DND-41 (cell line): ENCODE results near the gene MEAF6.

Experiments used
- ATAC-seq: fragments of 200-7000 bp; cut with Tn5 transposase; 3 replicates; pipeline ENCODE4 v1.9.1; 2021; ENCODE audit warnings: low read depth; ENCODE audit not compliant: insufficient read depth
- DNase-seq: peaks from one replicate; pipeline ENCODE4 v3.0.0-alpha.2; 2020
- H2AFZ ChIP-seq: 2 replicates; pipeline ENCODE4 v1.6.0; 2012; ENCODE audit warnings: low read depth, low read length
- H3K27ac ChIP-seq: 2 replicates; pipeline ENCODE4 v1.5.1; 2012; ENCODE audit warnings: low read length, inconsistent platforms
- H3K27me3 ChIP-seq: fragments of 200-600 bp; sonication (generic); 2 replicates; pipeline ENCODE4 v1.6.0; 2012; ENCODE audit warnings: low read length, mild to moderate bottlenecking, inconsistent platforms; ENCODE audit not compliant: insufficient read depth, poor library complexity
- H3K36me3 ChIP-seq: 2 replicates; pipeline ENCODE4 v1.5.1; 2012; ENCODE audit warnings: low read length, inconsistent platforms; ENCODE audit not compliant: insufficient read depth
- H3K4me1 ChIP-seq: 2 replicates; pipeline ENCODE4 v1.5.1; 2012; ENCODE audit warnings: mild to moderate bottlenecking, low read length; ENCODE audit not compliant: insufficient read depth
- H3K4me2 ChIP-seq: 2 replicates; pipeline ENCODE4 v1.6.0; 2012; ENCODE audit warnings: mild to moderate bottlenecking, moderate library complexity, low read length, inconsistent platforms; ENCODE audit not compliant: insufficient read depth
- H3K4me3 ChIP-seq, 2 experiments: fragments of 200-600 bp in 1 of 2; shearing (Covaris generic) in 1 of 2; 2 replicates each; pipeline ENCODE4 v1.5.1; 2012 to 2016; ENCODE audit warnings: inconsistent platforms in 2 of 2, low read length in 2 of 2, mild to moderate bottlenecking in 2 of 2, low read depth in 1 of 2, moderate library complexity in 1 of 2
- H3K79me2 ChIP-seq: 2 replicates; pipeline ENCODE4 v1.6.0; 2012; ENCODE audit warnings: low read length, inconsistent platforms; ENCODE audit not compliant: insufficient read depth
- H3K9ac ChIP-seq: 2 replicates; pipeline ENCODE4 v1.6.0; 2012; ENCODE audit warnings: low read depth, mild to moderate bottlenecking, inconsistent platforms, low read length, moderate library complexity
- H3K9me3 ChIP-seq: 2 replicates; pipeline ENCODE4 v1.5.1; 2012; ENCODE audit warnings: low read length, moderate library complexity, mild to moderate bottlenecking, inconsistent platforms; ENCODE audit not compliant: insufficient read depth, severe bottlenecking
- H4K20me1 ChIP-seq: 2 replicates; pipeline ENCODE4 v1.6.0; 2012; ENCODE audit warnings: low read length; ENCODE audit not compliant: insufficient read depth
- EZH2 ChIP-seq: IDR thresholded peaks from 3 replicates; pipeline ENCODE4 v1.6.1; 2012; ENCODE audit warnings: borderline replicate concordance, low read depth, mild to moderate bottlenecking, moderate library complexity, low read length, inconsistent platforms; ENCODE audit not compliant: severe bottlenecking
- TF ChIP-seq, protein P1 (sequence below): IDR thresholded peaks from 2 replicates; pipeline ENCODE4 v1.5.1; 2012; ENCODE audit warnings: borderline replicate concordance, low read length, moderate library complexity, mild to moderate bottlenecking; ENCODE audit not compliant: poor library complexity, severe bottlenecking; ENCODE audit errors: extremely low read depth

MEAF6 gene

DNA sequence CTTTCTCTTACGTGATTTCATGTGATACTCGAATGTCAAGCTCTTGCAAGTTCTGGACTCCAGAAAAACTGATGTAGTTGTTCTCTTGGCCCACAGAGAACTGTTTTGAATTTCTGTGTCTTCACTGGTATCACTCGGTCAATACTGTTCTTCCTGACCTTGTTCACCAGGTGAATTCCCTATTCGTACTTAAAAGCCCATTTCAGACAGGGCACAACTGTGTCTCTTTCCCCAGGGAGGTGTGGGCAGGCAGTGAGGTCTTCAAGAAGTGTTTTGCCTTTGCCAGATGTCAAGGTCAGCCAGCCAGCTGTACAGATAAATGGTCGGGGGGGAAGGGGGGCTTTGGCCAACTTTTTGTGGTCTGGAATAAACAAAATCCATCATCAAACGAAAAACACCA lies 67.7 kb downstream of the MEAF6 start:
- no peaks in the 10 kb centered on the region for H3K4me1 ChIP-seq
- no peaks in the 10 kb centered on the region for H3K9me3 ChIP-seq
- H3K27me3 ChIP-seq: peaks cover 19% of the 10 kb centered on the region
- no peak overlapping the region for H3K4me3 ChIP-seq
- no peak for ATAC-seq
- H2AFZ ChIP-seq: no peak overlapping the region
- no peaks in the 10 kb centered on the region for H3K79me2 ChIP-seq
- H3K36me3 ChIP-seq: no peaks in the 10 kb centered on the region
- 0 out of 2 replicates have a peak, but pooled peaks cover 3% of the 10 kb centered on the region for H4K20me1 ChIP-seq
- H3K9ac ChIP-seq: no peak overlapping the region
- no peak overlapping the region for H3K27ac ChIP-seq
- DNase-seq: no peak
- TF ChIP-seq, protein P1, sequence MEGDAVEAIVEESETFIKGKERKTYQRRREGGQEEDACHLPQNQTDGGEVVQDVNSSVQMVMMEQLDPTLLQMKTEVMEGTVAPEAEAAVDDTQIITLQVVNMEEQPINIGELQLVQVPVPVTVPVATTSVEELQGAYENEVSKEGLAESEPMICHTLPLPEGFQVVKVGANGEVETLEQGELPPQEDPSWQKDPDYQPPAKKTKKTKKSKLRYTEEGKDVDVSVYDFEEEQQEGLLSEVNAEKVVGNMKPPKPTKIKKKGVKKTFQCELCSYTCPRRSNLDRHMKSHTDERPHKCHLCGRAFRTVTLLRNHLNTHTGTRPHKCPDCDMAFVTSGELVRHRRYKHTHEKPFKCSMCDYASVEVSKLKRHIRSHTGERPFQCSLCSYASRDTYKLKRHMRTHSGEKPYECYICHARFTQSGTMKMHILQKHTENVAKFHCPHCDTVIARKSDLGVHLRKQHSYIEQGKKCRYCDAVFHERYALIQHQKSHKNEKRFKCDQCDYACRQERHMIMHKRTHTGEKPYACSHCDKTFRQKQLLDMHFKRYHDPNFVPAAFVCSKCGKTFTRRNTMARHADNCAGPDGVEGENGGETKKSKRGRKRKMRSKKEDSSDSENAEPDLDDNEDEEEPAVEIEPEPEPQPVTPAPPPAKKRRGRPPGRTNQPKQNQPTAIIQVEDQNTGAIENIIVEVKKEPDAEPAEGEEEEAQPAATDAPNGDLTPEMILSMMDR: no peak
- no peak overlapping the region for H3K4me2 ChIP-seq

DNA sequence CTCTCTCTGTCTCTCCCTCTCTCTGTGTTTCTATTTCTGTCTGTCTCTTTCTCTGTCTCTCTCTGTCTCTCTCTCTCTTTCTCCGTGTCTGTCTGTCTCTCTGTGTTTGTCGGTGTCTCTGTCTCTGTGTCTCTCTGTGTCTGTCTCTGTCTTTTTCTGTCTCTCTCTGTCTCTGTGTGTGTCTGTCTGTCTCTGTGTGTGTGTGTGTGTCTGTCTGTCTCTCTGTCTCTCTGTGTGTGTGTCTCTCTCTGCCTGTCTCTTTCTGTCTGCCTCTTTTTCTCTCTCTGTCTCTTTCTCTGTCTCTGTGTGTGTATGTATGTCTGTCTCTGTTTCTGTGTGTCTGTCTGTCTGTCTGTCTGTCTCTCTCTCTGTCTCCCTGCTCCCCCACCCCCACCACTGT lies 71.9 kb downstream of the MEAF6 start:
- TF ChIP-seq EZH2: no peak
- TF ChIP-seq, protein P1: no peak
- no peaks in the 10 kb centered on the region for H3K9me3 ChIP-seq
- H3K27me3 ChIP-seq: peaks cover 17% of the 10 kb centered on the region
- no peaks in the 10 kb centered on the region for H3K36me3 ChIP-seq
- no peaks in the 10 kb centered on the region for H3K79me2 ChIP-seq
- no peak overlapping the region for H3K4me2 ChIP-seq
- H3K27ac ChIP-seq: no peak overlapping the region
- ATAC-seq (no peak), DNase-seq (no peak)
- H2AFZ ChIP-seq: no peak overlapping the region
- no peaks in the 10 kb centered on the region for H3K4me1 ChIP-seq
- no peak overlapping the region for H3K9ac ChIP-seq
- no peak overlapping the region for H3K4me3 ChIP-seq
- peaks cover 4% of the 10 kb centered on the region; the same call in 1 of the 2 replicates for H4K20me1 ChIP-seq
